Keratinocyte (primary cell): ENCODE measurements around the gene CIDEC.

ENCODE experiments used
- EZH2 ChIP-seq: IDR thresholded peaks from one replicate; pipeline ENCODE4 v1.6.1; 2012; ENCODE audit warnings: inconsistent platforms, mild to moderate bottlenecking, low read length, moderate library complexity
- TF ChIP-seq, protein P1 (sequence below), 3 experiments: IDR thresholded peaks in 1 of 3; conservative IDR thresholded peaks in 1 of 3; optimal IDR thresholded peaks in 1 of 3; 2 replicates in 2 of 3; 3 replicates in 1 of 3; pipeline versions ENCODE3 to v1.5.1; 2011; ENCODE audit warnings: low read length in 3 of 3, mild to moderate bottlenecking in 3 of 3, moderate library complexity in 2 of 3, control low read depth in 1 of 3, inconsistent platforms in 1 of 3; ENCODE audit not compliant: insufficient read depth in 2 of 3; ENCODE audit errors: extremely low read depth in 1 of 3

DNA sequence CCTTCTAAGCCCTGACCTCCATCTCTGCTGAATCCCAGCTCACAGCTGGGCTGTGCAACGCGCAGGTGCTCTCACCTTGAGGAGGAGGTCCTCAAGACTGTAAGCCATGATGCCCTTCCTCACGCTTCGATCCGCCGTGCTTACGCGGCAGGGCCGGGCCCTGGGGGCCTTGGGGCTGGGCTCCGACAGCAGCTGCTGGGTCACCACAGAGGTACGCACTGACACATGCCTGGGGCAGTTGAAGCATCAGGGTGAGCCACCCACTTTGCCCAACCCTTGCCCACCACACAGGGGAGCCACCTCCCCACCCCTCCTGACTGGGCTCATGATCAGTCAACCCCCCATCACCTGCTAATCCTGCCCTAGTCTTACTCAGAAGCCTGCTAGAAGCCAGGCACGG, 3.1 kb downstream of the CIDEC start:
- TF ChIP-seq, protein P1, sequence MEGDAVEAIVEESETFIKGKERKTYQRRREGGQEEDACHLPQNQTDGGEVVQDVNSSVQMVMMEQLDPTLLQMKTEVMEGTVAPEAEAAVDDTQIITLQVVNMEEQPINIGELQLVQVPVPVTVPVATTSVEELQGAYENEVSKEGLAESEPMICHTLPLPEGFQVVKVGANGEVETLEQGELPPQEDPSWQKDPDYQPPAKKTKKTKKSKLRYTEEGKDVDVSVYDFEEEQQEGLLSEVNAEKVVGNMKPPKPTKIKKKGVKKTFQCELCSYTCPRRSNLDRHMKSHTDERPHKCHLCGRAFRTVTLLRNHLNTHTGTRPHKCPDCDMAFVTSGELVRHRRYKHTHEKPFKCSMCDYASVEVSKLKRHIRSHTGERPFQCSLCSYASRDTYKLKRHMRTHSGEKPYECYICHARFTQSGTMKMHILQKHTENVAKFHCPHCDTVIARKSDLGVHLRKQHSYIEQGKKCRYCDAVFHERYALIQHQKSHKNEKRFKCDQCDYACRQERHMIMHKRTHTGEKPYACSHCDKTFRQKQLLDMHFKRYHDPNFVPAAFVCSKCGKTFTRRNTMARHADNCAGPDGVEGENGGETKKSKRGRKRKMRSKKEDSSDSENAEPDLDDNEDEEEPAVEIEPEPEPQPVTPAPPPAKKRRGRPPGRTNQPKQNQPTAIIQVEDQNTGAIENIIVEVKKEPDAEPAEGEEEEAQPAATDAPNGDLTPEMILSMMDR (optimal IDR thresholded peaks at IDR 0.05 in 1 of 3, IDR thresholded peaks at IDR 0.05 in 1 of 3, conservative IDR thresholded peaks at IDR 0.05 in 1 of 3; ENCODE audit: extremely low read depth in 1 of 3, insufficient read depth in 2 of 3, low read length in 3 of 3): peak in 1 of 3 experiments; percentile 12
- no peak for TF ChIP-seq EZH2
